ENCODE measurements around the gene LMNB1.
"Not testable (repeated sequence)": the region's sequence is repeated elsewhere in the genome, so short reads cannot be mapped to it uniquely, and the experiment has no call there.

LMNB1 gene

GRCh38 chr5:126816649-126817048 lies 39.7 kb downstream of the LMNB1 start:
- no peak for TF ChIP-seq JUND (IDR thresholded peaks at IDR 0.05; ENCODE audit: low read depth)
- in situ Hi-C loops (cut with HindIII; ENCODE audit: low pct_unique_long_range_greater_than_20kb, low sequenced_read_pairs), result no loop called here
- no peak for DNase-seq (ENCODE audit: low read depth in 1 of 2, low spot score in 1 of 2)

- DNase-seq (ENCODE audit: low read depth in 1 of 2, low spot score in 1 of 2), result no peak
- no peak for TF ChIP-seq JUND (IDR thresholded peaks at IDR 0.05; ENCODE audit: low read depth)
- in situ Hi-C loops (cut with HindIII; ENCODE audit: low pct_unique_long_range_greater_than_20kb, low sequenced_read_pairs), result no loop called here
These were observed 41.8 kb downstream of the LMNB1 start for GRCh38 chr5:126818736-126819135.

- in situ Hi-C loops (cut with HindIII; ENCODE audit: low pct_unique_long_range_greater_than_20kb, low sequenced_read_pairs), result no loop called here
- no peak for TF ChIP-seq JUND (IDR thresholded peaks at IDR 0.05; ENCODE audit: low read depth)
These were observed 42.3 kb downstream of the LMNB1 start for GRCh38 chr5:126819253-126819652.

GRCh38 chr5:126826619-126827215 lies 49.8 kb downstream of the LMNB1 start:
- in situ Hi-C loops (cut with HindIII; ENCODE audit: low pct_unique_long_range_greater_than_20kb, low sequenced_read_pairs), result no loop called here
- no peak for TF ChIP-seq JUND (IDR thresholded peaks at IDR 0.05; ENCODE audit: low read depth)
- no peak for DNase-seq (ENCODE audit: low read depth in 1 of 2, low spot score in 1 of 2)

More at GRCh38 chr5:126819253-126819652, 42.3 kb downstream of the LMNB1 start:
- DNase-seq (ENCODE audit: low read depth in 1 of 2, low spot score in 1 of 2), result no peak

GRCh38 chr5:126829098-126829497 lies 52.2 kb downstream of the LMNB1 start:
- in situ Hi-C loops (cut with HindIII; ENCODE audit: low pct_unique_long_range_greater_than_20kb, low sequenced_read_pairs), result no loop called here
- no peak for DNase-seq (ENCODE audit: low read depth in 1 of 2, low spot score in 1 of 2)
- no peak for TF ChIP-seq JUND (IDR thresholded peaks at IDR 0.05; ENCODE audit: low read depth)

GRCh38 chr5:126830061-126830460 lies 53.1 kb downstream of the LMNB1 start:
- in situ Hi-C loops (cut with HindIII; ENCODE audit: low pct_unique_long_range_greater_than_20kb, low sequenced_read_pairs), result no loop called here
- no peak for DNase-seq (ENCODE audit: low read depth in 1 of 2, low spot score in 1 of 2)
- no peak for TF ChIP-seq JUND (IDR thresholded peaks at IDR 0.05; ENCODE audit: low read depth)

GRCh38 chr5:126831156-126831555 lies 54.2 kb downstream of the LMNB1 start:
- TF ChIP-seq JUND (IDR thresholded peaks at IDR 0.05; ENCODE audit: low read depth), result no peak
- in situ Hi-C loops (cut with HindIII; ENCODE audit: low pct_unique_long_range_greater_than_20kb, low sequenced_read_pairs), result no loop called here
- DNase-seq (ENCODE audit: low read depth in 1 of 2, low spot score in 1 of 2), result no peak

GRCh38 chr5:126836778-126837177 lies 59.8 kb downstream of the LMNB1 start:
- DNase-seq (ENCODE audit: low read depth in 1 of 2, low spot score in 1 of 2), result no peak
- in situ Hi-C loops (cut with HindIII; ENCODE audit: low pct_unique_long_range_greater_than_20kb, low sequenced_read_pairs), result no loop called here
- TF ChIP-seq JUND (IDR thresholded peaks at IDR 0.05; ENCODE audit: low read depth), result no peak

GRCh38 chr5:126837242-126837641 lies 60.3 kb downstream of the LMNB1 start:
- TF ChIP-seq JUND (IDR thresholded peaks at IDR 0.05; ENCODE audit: low read depth), result no peak
- in situ Hi-C loops (cut with HindIII; ENCODE audit: low pct_unique_long_range_greater_than_20kb, low sequenced_read_pairs), result no loop called here
- DNase-seq (ENCODE audit: low read depth in 1 of 2, low spot score in 1 of 2), result no peak

- no peak for TF ChIP-seq JUND (IDR thresholded peaks at IDR 0.05; ENCODE audit: low read depth)
- in situ Hi-C loops (cut with HindIII; ENCODE audit: low pct_unique_long_range_greater_than_20kb, low sequenced_read_pairs), result no loop called here
- DNase-seq (ENCODE audit: low read depth in 1 of 2, low spot score in 1 of 2), result peak in 1 of 2 experiments; percentile 23
These were observed 61.1 kb downstream of the LMNB1 start for GRCh38 chr5:126837906-126838539.

- in situ Hi-C loops (cut with HindIII; ENCODE audit: low pct_unique_long_range_greater_than_20kb, low sequenced_read_pairs); DNase-seq (ENCODE audit: low read depth in 1 of 2, low spot score in 1 of 2): not testable (repeated sequence)
These were observed 62.5 kb downstream of the LMNB1 start for GRCh38 chr5:126839407-126839806.

GRCh38 chr5:126843375-126843774 lies 66.4 kb downstream of the LMNB1 start:
- in situ Hi-C loops (cut with HindIII; ENCODE audit: low pct_unique_long_range_greater_than_20kb, low sequenced_read_pairs); DNase-seq (ENCODE audit: low read depth in 1 of 2, low spot score in 1 of 2): not testable (repeated sequence)

- in situ Hi-C loops (cut with HindIII; ENCODE audit: low pct_unique_long_range_greater_than_20kb, low sequenced_read_pairs), result not testable (repeated sequence)
- peak; percentile 58 to 64 for DNase-seq (ENCODE audit: low read depth in 1 of 2, low spot score in 1 of 2)
These were observed 68.6 kb downstream of the LMNB1 start for GRCh38 chr5:126845470-126846070.
